Fibroblast of skin of scalp (primary cell): ENCODE results near the gene FRMD4A.

Source experiments
- DNase-seq: peaks from one replicate; pipeline ENCODE4 v3.0.0-alpha.2; 2013

FRMD4A gene

DNA sequence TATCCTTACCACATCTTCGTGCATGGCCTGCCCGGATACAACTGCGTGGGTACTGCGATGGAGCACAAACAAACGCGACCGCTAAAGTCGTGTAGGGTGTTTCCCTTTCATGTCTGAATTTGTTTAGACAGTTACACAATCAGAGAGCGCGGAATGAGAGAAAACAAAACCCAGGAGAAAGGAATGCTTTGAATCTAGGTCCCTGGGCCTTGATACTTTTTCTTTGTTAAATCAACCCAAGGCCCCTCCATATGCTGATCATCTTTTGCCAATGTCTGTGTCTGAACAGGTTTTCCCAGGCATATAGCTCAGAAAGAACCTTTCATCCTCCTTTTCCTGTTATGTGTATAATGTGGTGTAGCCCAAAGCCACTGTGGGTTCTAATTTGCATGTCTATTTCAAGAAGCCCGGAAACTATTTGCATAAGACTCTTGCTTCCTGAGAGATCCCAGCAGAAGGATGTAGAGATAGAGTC is 145.8 kb downstream of the FRMD4A start:
- peak; percentile 19 for DNase-seq

DNA sequence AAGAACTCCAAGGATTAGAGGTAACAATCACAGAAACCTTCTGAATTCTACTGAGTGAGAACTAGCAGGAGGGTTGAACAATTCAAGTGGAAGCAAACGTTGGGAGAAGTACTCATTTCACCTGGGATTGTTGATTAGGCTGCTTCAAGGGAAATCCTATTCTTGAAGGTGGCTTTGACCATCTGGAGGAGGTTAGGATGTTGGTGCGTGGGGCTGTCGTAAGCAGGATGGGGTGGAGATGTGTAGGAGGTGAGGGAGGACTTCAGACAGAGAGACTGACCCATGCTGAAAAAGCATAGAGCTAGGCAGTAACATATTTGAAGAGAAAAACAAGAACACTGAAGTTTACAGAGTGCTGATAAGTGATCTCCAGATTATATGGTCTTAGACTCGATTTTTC is 147.9 kb downstream of the FRMD4A start:
- DNase-seq = no peak

DNA sequence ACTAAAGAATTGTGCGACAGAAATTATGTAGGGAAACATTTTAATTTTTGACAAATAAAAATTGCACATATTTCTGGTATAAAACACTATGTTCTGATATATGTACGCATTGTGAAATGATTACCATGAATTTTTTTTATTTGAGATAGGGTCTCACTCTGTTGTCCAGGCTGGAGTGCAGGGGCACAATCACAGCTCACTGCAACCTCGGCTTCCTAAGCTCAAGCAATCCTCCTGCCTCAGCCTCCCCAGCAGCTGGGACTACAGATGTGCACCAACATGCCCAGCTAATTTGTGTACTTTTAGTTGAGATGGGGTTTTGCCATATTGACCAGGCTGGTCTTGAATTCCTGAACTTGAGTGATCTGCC is 149.2 kb downstream of the FRMD4A start:
- no peak for DNase-seq

DNA sequence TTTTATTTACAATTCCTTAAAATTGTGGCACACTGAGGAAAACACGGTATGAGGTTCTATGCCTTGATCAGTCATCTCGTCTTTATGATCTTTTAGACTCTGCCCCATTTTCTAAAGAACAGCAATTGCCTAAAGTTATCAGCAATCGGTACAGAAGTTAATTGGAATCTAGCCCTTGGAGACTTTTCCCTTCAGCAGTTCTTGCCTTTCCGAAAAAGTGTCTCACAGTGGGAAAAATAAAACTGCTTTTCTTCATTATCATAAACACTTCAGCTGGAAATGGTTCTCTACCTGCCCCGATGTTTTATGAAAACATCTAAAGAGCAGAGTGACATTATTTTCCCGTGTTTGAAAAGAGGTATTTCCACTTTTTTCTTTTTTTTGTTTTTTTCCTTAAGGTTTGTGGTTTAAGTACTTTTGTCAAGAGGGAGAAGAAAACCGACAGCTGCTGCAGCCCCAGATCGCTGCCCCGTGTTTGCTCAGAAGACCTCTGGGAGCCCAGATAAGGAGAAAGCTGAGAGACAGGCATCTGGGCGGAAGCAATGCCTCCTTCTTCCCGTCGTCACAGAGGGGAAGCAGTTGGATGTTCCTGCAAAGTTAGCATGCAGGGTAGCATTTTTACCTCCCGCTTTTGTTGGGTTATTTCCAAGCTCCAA is 149.7 kb downstream of the FRMD4A start:
- DNase-seq = no peak

DNA sequence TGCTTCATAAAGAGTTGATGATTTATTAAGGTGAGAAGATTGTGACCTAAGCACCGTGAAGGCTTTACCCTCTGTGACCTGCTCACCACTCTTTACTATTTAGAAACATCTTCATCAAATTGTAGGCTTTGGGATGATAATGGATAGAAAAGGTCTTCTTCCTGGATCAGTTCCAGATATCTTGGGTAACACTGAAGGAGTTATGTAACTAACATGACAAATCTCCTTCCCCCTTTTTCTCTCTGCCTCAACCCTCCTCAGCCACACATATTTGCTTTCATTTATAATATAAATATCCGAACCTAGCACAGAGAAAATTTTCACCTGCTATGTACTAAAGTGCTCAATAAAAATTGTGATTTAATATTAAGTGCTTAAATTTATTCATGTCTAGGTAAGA is 151.5 kb downstream of the FRMD4A start:
- DNase-seq = no peak

DNA sequence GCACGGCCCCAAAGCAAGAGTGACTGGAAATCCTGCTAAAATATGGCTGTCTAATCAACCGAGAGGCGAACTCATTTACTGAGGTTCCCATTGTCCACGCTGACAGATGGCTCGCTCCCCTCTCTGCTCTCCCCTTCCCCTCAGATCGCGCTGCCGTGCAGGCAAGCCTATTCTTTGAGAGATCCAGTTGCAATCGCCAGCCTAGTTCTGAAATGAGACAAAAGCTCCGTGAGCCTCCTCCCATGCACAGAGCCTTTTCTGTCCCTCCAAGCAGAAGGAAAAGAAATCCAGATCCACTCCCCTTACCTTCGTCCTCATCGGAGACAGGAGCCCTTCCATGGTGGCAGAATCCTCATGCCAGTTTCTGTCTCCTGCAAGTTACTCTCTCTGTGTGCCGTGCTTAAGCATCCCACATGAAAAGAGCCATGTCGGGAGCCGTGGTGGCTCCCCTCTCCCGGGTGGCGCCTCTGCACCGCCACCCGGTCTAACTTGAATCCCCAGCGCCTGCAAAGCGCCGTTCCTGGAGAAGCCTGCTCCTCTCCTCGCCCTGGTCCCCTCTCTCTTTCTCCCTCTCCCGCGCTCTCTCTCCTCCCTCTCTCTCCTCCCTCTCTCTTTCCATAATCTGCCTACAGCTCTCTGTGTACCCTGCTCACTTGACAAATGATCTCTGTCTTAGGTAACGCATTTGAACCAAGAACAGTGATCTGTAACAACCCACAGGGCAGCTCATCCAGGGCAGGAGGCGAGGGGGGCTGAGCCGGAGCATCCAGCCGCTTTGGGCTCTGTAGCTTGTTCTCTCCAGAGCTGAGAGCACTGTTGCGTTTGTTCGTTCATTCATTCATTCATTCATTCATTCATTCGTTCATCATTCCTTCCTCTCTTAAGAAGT is 156.8 kb downstream of the FRMD4A start:
- peak; percentile 7 for DNase-seq

DNA sequence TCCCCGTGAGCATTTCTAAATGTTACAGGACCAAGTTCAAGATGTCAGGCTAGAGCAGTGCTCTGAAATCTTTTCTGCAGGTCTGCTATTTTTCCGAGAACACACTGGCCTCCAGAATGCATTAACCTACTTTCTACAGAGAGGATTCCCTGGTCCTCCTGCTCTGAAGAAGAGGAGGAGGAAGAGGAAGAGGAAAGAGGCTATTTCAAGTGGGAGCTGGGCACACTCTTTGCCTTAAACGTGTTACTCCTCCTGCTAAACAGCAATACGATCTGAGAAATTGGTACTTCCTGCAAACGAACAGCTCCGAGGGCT is 157.4 kb downstream of the FRMD4A start:
- peak; percentile 33 for DNase-seq

DNA sequence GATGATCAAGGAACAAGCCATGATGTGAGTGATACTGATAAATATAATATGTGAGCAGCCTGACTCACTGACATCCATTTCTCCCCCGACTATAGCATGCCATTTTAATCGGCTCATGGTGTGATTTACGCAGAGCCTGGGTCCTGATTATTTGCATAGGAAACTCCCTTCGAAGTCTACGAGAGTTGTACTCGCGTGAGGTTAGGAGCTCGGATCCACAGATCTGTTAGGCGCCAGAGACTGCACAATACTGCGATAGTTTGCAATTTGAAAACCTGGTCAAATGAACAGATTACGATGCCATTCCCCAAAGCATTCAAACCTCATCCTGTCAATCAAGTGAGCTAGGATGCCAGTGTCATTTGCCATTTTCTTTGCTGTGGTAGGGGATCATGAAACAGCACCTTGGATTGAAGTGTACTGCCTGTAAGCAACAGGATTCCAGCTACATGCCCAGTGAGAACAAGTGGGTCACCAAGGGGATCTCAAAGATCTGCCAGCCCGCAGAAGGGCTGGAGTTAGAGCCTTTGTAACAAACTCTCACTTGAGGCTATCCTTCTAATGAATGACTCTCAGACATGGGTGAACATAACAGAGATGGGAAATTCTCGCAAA is 158.3 kb downstream of the FRMD4A start:
- DNase-seq = no peak

DNA sequence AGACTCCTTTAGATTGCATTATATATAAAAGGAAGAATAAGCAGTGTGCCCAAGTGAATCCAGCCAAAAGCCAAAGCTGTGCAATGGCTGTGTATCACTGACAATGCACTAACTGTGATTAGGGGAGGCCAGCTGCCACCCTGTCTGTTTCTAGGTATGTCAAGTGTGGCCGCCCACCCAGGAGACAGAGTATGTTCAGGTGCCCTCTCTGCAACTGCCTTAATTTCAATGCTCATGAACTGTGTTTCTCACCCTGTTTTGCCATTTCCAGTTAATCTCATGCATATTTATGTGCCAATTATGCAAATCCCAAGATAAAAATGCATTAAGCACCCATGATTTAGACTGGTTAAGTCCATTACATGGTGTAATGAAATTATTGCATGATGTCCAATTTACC is 159.4 kb downstream of the FRMD4A start:
- no peak for DNase-seq

DNA sequence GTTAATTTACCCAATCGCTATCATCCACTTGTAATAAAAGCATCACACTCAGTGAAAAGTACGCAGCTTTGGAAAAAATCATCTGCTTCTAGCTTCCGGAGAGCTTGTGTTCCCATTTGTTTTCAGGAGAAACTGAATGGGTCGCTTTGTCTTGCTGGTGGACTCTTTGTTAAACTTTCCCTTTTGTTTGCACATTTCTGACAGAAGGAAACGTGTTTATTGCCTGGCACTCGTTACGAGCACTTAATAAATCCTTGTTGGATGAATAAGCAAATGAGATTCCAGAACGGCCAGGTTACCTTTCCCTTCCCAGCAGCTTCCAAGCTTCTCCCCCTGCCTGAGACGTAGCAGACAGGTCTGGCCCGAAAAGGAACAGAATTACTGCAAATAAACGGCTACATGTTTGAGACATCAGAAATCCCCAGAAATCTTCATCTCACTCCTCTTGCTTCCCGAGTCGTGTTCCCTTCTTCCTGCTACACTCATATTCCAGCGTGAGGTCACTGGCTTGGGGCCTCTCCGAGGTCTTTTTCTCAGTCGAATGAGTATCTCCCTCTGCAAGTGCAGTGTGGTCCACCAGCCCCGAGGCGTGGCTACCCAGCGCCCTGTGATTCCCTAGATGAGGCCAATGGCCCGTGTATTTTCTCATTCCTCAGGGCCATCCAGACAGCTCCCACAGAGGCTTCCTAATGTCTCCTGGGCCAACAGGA is 167.2 kb downstream of the FRMD4A start:
- DNase-seq = no peak

DNA sequence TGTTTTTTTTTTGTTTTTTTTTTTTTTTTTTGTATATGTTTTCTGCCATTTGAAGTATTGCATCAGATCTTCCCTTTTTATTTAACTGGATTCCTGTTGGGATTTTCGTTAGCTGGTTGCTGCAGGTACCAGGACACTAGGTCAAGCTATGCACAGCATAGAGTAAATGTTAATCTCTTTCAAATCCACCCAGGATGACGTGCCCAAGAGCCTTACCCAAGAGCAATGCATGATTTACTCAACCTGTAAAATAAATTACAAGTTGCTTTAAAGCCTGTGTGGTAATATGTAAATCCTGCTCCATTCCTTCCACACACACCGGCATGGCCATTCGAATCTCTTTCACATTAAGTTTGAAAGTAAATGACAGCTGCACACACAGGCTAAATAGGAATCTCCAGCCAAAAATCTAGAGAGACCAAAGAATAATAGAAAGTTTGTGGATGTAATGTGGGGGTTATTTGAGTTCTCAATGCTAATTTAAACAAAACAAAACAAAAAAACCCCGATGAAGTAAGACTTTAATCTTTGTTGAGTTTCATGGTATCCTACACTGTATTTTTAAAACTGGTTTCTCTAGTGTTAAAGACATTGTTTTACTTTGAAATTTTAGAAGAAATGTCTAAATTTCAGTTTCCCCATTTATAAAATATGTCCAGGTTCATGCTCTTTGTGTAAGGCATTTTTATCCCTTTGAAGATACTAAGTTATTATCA is 167.9 kb downstream of the FRMD4A start:
- DNase-seq = no peak

DNA sequence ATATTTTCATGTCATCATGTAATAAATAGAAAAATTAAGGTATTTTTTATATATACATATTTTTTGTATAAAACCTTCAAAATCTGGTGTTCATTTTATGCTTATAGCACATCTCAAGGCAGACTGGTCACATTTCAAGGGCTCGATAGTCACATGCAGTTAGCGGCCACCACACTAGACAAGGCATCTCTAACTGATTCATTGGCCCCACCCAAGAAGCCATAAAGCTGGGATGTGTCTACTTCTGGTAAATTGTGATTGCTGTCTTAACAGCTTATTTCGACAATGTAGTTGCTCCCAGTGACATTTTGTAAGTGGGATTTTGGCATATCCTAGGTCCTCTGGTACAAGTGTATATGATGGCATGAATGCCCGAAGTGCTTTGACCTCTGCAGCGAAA is 168.7 kb downstream of the FRMD4A start:
- no peak for DNase-seq

DNA sequence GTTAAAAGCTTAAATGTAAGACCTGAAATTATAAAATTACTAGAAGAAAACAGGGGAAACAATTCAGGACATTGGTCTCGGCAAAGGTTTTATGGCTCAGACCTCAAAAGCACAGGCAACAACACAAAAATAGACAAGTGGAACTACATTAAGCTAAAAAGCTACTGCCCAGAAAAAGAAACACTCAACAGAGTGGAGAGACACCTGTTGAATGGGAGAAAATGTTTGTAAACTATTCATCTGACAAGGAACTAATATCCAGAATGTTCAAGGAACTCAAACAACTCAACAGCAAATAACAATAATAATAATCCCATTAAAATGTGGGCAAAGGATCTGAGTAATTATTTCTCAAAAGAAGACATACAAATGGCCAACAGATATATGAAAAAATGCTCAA is 170.4 kb downstream of the FRMD4A start:
- no peak for DNase-seq

DNA sequence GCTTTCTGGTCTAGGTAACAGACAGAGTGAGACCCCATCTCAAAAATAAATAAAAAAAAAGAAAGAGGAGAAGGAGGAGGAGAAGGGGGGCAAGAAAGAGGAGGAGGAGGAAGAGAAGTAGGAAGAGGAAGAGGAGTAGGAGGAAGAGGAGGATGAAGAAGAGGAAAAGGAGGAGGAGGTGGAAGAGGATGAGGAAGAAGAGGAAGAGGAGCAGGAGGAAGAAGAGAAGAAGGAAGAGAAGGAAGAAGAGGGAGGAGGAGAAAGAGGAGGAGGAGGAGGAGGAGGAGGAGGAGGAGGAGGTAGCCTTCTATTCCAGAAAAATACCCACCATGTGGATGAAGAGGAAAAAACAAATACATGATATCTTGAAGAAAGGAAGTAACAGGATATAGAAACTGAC is 172.1 kb downstream of the FRMD4A start:
- DNase-seq = no peak

DNA sequence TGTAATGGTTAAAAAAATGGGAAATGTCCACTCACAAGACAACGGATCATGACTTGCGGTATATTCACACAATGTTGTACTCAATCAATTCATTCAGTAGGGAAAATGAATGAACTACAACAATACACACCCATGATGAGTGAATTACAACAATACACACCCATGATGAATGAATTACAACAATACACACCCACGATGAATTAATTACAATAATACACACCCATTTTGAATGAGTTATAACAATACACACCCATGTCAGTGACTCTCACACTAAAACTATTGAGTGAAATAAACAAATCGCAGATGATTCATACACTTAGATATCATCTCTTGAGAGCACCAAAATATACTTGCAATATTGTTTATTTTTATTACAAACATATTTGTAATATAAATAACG is 174.6 kb downstream of the FRMD4A start:
- no peak for DNase-seq

DNA sequence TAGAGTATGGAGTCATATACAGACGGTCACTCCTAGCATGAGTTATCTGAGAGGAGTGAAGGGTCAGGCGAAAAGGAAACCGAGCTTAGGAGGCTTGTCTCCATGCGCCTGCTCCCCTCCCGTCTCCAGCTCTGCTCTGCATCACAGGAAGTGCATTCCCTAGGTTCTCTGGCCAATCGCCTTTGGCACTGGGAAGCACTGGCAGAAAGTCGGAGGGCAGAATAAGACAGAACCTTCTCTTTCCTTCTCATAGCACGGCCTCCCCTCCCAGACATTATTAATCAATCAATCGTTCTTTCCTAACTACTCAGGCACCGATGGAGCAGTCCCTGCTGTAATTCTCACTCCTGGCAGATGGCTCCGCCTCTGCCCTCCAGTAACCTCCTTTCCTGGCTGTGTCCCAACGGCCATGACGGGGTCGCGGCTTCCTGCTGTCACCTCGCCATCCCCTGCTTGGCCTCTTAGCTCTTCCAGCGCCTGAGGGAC is 177.1 kb downstream of the FRMD4A start:
- DNase-seq = peak; percentile 19

DNA sequence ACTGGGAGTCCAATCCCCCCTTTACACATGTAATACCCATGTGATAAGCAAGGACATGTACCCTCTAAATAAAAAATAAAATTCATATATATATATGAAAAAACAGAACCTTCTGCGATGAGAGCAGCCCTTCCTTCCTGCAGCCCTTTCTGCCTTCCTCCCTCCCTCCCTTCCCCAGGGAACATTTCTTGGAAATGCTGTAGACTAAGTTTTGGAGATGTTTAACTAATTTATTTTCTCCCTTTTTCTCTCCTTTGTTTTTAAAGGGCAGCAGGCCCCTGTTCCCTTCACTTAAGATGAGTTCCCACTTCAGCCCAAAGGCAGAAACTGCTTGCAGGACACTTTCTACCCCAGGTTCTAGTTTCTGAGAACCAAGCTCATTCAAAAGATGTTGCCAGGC is 179.2 kb downstream of the FRMD4A start:
- no peak for DNase-seq

DNA sequence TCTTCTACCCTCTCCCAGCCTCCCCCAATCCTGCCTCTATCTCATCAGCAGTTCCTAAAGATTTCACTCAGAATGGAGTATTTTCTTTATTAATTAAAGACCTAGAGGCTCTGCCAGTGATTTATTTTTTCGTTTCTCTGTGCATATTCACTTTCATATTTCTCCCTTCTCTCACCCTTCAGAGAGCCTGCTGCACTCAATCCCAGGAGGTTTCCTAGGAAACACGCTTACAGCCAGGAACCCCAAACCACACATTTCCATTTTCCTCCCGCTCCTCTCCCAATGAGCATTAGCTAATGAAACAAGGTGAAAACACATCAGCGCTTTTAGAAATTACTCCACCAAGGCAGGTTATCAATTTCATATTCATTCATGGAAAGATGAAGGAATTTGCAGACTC is 180.2 kb downstream of the FRMD4A start:
- no peak for DNase-seq

DNA sequence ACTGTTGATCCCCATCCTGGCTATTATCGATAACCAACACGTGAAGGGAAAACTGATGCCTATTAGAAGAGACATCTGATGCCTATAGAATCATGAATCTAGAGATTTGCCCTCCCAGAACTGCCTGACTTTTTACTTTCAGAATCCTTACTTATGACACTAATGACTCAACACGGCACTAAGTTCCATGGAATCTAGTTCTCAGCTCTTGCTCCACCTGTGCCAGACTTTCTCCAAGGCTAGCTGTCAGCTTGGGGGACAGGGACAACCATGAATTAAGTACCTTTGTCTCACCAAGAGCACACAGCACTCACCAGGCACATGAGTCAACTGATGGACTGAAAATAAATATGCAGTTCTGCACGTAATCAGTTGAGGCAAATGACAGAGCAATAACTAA is 184.2 kb downstream of the FRMD4A start:
- DNase-seq = no peak

DNA sequence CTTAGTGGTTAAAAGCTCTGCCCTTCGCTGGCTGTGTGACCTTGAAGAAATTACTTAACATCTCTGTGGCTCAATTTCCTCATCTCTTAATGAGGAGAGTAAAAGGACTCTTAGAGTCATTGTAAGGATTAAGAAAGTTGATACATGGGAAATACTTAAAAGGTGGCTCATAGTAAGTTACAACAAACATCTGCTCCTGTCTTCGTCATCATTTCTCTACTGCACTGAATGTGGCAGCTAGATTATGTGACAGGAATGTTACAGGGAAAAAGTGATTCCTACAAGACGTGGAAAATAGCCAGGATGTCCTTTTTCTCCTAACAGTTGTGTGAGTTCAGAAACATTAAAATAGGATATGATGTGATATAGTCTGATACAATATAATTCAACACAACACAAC is 184.7 kb downstream of the FRMD4A start:
- peak; percentile 44 for DNase-seq

DNA sequence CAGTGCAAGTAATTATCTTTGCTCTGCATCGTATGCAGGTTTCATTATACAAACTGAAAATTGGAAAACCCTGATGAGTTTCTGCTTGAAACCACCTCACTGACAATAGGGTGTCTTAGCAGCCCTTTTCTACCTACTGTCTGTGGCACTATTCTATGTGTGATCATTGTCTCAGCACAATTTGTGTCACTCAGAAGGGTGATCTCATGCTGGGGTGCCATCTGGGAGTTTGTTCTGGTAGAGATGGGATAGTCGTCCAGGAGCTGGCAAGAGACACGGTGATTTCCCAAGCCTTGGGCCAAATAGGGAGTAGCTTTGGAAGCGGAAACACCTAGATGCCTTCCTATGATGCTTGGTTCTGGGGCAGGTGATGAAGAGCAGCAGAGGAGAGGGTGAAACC is 186.3 kb downstream of the FRMD4A start:
- DNase-seq = no peak

DNA sequence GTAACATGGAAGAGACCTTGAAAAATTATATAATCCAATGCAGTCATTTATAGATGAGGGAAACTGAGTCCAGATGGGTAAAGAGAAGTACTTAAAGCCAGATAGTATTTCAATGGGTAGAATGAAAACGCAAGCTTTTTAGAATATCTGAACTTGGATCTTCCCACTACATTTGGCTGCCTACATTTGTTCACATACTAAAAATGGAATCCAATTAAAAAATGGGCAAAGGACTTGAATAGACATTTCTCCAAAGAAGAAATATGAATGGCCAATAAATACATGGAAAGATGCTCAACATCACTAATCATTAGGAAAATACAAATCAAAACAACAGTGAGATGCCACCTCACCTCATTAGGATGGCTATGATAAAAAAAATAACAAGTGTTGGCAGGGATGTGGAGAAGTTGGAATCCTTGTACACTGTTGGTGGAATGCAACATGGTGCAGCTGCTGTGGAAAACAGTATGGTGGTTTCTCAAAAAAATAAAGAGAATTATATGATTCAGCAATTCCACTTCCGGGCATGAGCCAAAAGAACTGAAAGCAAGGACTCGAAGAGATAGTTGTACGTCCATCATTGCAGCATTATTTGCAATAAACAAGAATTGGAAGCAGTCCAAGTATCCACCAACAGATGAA is 188.0 kb downstream of the FRMD4A start:
- DNase-seq = no peak
